CD4-positive, CD25-positive, alpha-beta regulatory T cell (primary cell): ENCODE measurements around the gene SHC1. TPM values are rescaled to one million over a fixed set of nuclear protein-coding genes. Genes with fewer than 3 reads are reported as not detected.

Experiments
- ATAC-seq, 2 donors: fragments of 150-1000 bp; cut with Tn5 transposase; one replicate each; pipeline ENCODE4 v1.10.0; 2021; ENCODE audit warnings: low read depth in 2 of 2, moderate number of reproducible peaks in 2 of 2, moderate library complexity in 1 of 2
- DNase-seq, 3 donors: peaks; one replicate each; pipeline versions ENCODE4 v3.0.0 to v3.0.0-alpha.2; 2012 to 2022; ENCODE audit warnings: mixed read lengths in 1 of 3
- H3K27ac ChIP-seq: one replicate; pipeline ENCODE4 v1.7.0; 2013; ENCODE audit warnings: mild to moderate bottlenecking, low read length; ENCODE audit not compliant: insufficient read depth, poor library complexity, severe bottlenecking
- H3K27me3 ChIP-seq: one replicate; pipeline ENCODE4 v1.7.0; 2013; ENCODE audit warnings: low read length; ENCODE audit not compliant: control insufficient read depth, insufficient read depth
- H3K36me3 ChIP-seq: one replicate; pipeline ENCODE4 v1.7.0; 2013; ENCODE audit warnings: mild to moderate bottlenecking, low read length, moderate library complexity; ENCODE audit not compliant: control insufficient read depth, insufficient read depth
- H3K4me1 ChIP-seq: 2 replicates; pipeline ENCODE4 v1.7.0; 2013; ENCODE audit warnings: mild to moderate bottlenecking, low read length; ENCODE audit not compliant: insufficient read depth, control insufficient read depth, poor library complexity, severe bottlenecking
- H3K4me3 ChIP-seq: one replicate; pipeline ENCODE4 v1.7.0; 2013; ENCODE audit warnings: low read depth, mild to moderate bottlenecking, low read length, moderate library complexity
- H3K9me3 ChIP-seq, 2 experiments: 1 replicate in 1 of 2; 2 replicates in 1 of 2; pipeline ENCODE4 v1.7.0; 2013; ENCODE audit warnings: low read length in 2 of 2, mild to moderate bottlenecking in 1 of 2, moderate library complexity in 1 of 2; ENCODE audit not compliant: control insufficient read depth in 2 of 2
- H3K27ac Mint-ChIP-seq, 3 donors: one replicate each; pipeline ENCODE4 v1.8.0; 2020 to 2022; ENCODE audit warnings: mild to moderate bottlenecking in 3 of 3, mixed read lengths in 3 of 3, moderate library complexity in 2 of 3
- H3K27me3 Mint-ChIP-seq: one replicate; pipeline ENCODE4 v1.8.0; 2022; ENCODE audit warnings: mild to moderate bottlenecking, mixed read lengths
- H3K36me3 Mint-ChIP-seq: one replicate; pipeline ENCODE4 v1.8.0; 2020; ENCODE audit warnings: mixed read lengths
- H3K4me1 Mint-ChIP-seq, 4 donors: one replicate each; pipeline ENCODE4 v1.8.0; 2020 to 2022; ENCODE audit warnings: mixed read lengths in 4 of 4, mild to moderate bottlenecking in 1 of 4
- H3K4me3 Mint-ChIP-seq, 4 donors: one replicate each; pipeline ENCODE4 v1.8.0; 2020 to 2022; ENCODE audit warnings: mild to moderate bottlenecking in 4 of 4, mixed read lengths in 4 of 4, moderate library complexity in 3 of 4
- H3K9me3 Mint-ChIP-seq, 7 donors: one replicate each; pipeline ENCODE4 v1.8.0; 2020 to 2022; ENCODE audit warnings: mixed read lengths in 7 of 7, mild to moderate bottlenecking in 3 of 7, moderate library complexity in 2 of 7
- polyA plus RNA-seq, 4 donors: library from polyadenylated mRNA; unstranded; fragments of 300-500 nt; fragmentation: Illumina TruSeq; gene quantifications; one replicate each; pipeline ENCODE4 v1.2.3, GENCODE V29; 2021
- total RNA-seq: library from RNA; stranded (reverse); gene quantifications from one replicate; pipeline ENCODE4 v1.2.3, GENCODE V29; 2022

Gene SHC1
- total and polyA plus RNA-seq, 5 donors from 2014 or later, result 27.0 to 71.3 (median 31.6) TPM

GRCh38 chr1:155005076-155006011 is 34.8 kb upstream of the SHC1 start:
- Mint-ChIP-seq H3K4me1 (peaks cover 11 to 59% (median 30%) of the 10 kb centered on the region in 4 donors), H3K4me3 (peak overlapping the region; percentile 91 to 99 (median 99)), H3K9me3 (no peaks in the 10 kb centered on the region), H3K36me3 (peaks cover 5% of the 10 kb centered on the region), H3K27ac (peak overlapping the region; percentile 83 to 97 (median 91)), H3K27me3 (no peaks in the 10 kb centered on the region)
- no peak for ATAC-seq
- no peaks in the 10 kb centered on the region for H3K36me3 ChIP-seq
- H3K27ac ChIP-seq, result peak overlapping the region; percentile 84
- H3K9me3 ChIP-seq, result no peaks in the 10 kb centered on the region
- peak overlapping the region; percentile 53 for H3K4me3 ChIP-seq
- no peaks in the 10 kb centered on the region for H3K27me3 ChIP-seq
- peaks cover 85% of the 10 kb centered on the region for H3K4me1 ChIP-seq
- peak; percentile 37 to 71 (median 41) for DNase-seq

GRCh38 chr1:155004352-155005075 is 34.0 kb upstream of the SHC1 start:
- Histone ChIP-seq H3K4me3 (peak overlapping the region; percentile 81), H3K9me3 (no peaks in the 10 kb centered on the region), H3K36me3 (no peaks in the 10 kb centered on the region), H3K27me3 (no peaks in the 10 kb centered on the region), H3K4me1 (peaks cover 85% of the 10 kb centered on the region), H3K27ac (peak overlapping the region; percentile 84)
- Mint-ChIP-seq H3K36me3 (no peaks in the 10 kb centered on the region), H3K4me3 (peak overlapping the region; percentile 95 to 99 (median 99)), H3K4me1 (peaks cover 11 to 58% (median 27%) of the 10 kb centered on the region in 4 donors), H3K9me3 (peaks cover 0 to 2% (median 0%) of the 10 kb centered on the region in 7 donors), H3K27ac (peak overlapping the region; percentile 79 to 93 (median 92)), H3K27me3 (no peaks in the 10 kb centered on the region)
- ATAC-seq (no peak), DNase-seq (no peak)

GRCh38 chr1:155003766-155004351 is 33.3 kb upstream of the SHC1 start:
- Mint-ChIP-seq H3K4me1 (peaks cover 11 to 59% (median 32%) of the 10 kb centered on the region in 4 donors), H3K9me3 (peaks cover 0 to 2% (median 0%) of the 10 kb centered on the region in 7 donors), H3K27ac (peak overlapping the region; percentile 92 to 97 (median 96)), H3K27me3 (no peaks in the 10 kb centered on the region), H3K36me3 (no peaks in the 10 kb centered on the region), H3K4me3 (peak overlapping the region; percentile 99)
- Histone ChIP-seq H3K9me3 (no peaks in the 10 kb centered on the region), H3K4me1 (peaks cover 85% of the 10 kb centered on the region), H3K27me3 (no peaks in the 10 kb centered on the region), H3K36me3 (no peaks in the 10 kb centered on the region), H3K4me3 (peak overlapping the region; percentile 92), H3K27ac (peak overlapping the region; percentile 84)
- DNase-seq (peak in 1 of 3 donors; percentile 53), ATAC-seq (no peak)

- Histone ChIP-seq H3K4me1 (peaks cover 83% of the 10 kb centered on the region), H3K27ac (peak overlapping the region; percentile 84), H3K4me3 (peak overlapping the region; percentile 92), H3K27me3 (no peaks in the 10 kb centered on the region), H3K36me3 (no peaks in the 10 kb centered on the region), H3K9me3 (no peaks in the 10 kb centered on the region)
- H3K4me3 Mint-ChIP-seq, result peak overlapping the region; percentile 99
- H3K27me3 Mint-ChIP-seq, result no peaks in the 10 kb centered on the region
- H3K9me3 Mint-ChIP-seq, result peaks cover 0 to 2% (median 0%) of the 10 kb centered on the region in 7 donors
- ATAC-seq (no peak), DNase-seq (peak in 1 of 3 donors; percentile 21)
- H3K36me3 Mint-ChIP-seq, result no peaks in the 10 kb centered on the region
- H3K4me1 Mint-ChIP-seq, result peaks cover 11 to 59% (median 36%) of the 10 kb centered on the region in 4 donors
- H3K27ac Mint-ChIP-seq, result peak overlapping the region; percentile 92 to 97 (median 96)
Measured at GRCh38 chr1:155003227-155003765, 32.7 kb upstream of the SHC1 start.

- Mint-ChIP-seq H3K4me1 (peaks cover 11 to 59% (median 37%) of the 10 kb centered on the region in 4 donors), H3K9me3 (peaks cover 0 to 2% (median 0%) of the 10 kb centered on the region in 7 donors), H3K36me3 (no peaks in the 10 kb centered on the region), H3K27ac (peak within 1 kb of the TSS; percentile 92 to 97 (median 96)), H3K4me3 (peak within 1 kb of the TSS; percentile 99), H3K27me3 (no peaks in the 10 kb centered on the region)
- H3K4me1 ChIP-seq, result peaks cover 76% of the 10 kb centered on the region
- no peaks in the 10 kb centered on the region for H3K27me3 ChIP-seq
- H3K36me3 ChIP-seq, result no peaks in the 10 kb centered on the region
- ATAC-seq, result peak; percentile 0 to 1
- H3K4me3 ChIP-seq, result peak within 1 kb of the TSS; percentile 92
- no peaks in the 10 kb centered on the region for H3K9me3 ChIP-seq
- peak in 1 of 3 donors; percentile 29 for DNase-seq
- H3K27ac ChIP-seq, result peak within 1 kb of the TSS; percentile 96
Measured at GRCh38 chr1:155002464-155003226, 32.1 kb upstream of the SHC1 start, which contains the start of gene ZBTB7B. ZBTB7B (plus strand) TSS chr1:155002802; CDS start chr1:155014661, 11,859 bp downstream.

GRCh38 chr1:155001675-155002463 is 31.3 kb upstream of the SHC1 start:
- peaks cover 9 to 59% (median 36%) of the 10 kb centered on the region in 4 donors for H3K4me1 Mint-ChIP-seq
- DNase-seq, result peak; percentile 96 to 99 (median 97)
- H3K27ac ChIP-seq, result peak overlapping the region; percentile 96
- H3K9me3 ChIP-seq, result no peaks in the 10 kb centered on the region
- peak; percentile 83 to 84 for ATAC-seq
- no peaks in the 10 kb centered on the region for H3K27me3 ChIP-seq
- H3K36me3 ChIP-seq, result no peaks in the 10 kb centered on the region
- H3K4me3 ChIP-seq, result peak overlapping the region; percentile 77
- peaks cover 0 to 2% (median 0%) of the 10 kb centered on the region in 7 donors for H3K9me3 Mint-ChIP-seq
- H3K4me3 Mint-ChIP-seq, result peak overlapping the region; percentile 92 to 99 (median 96)
- peak overlapping the region; percentile 91 to 95 (median 92) for H3K27ac Mint-ChIP-seq
- H3K36me3 Mint-ChIP-seq, result no peaks in the 10 kb centered on the region
- peaks cover 68% of the 10 kb centered on the region for H3K4me1 ChIP-seq
- H3K27me3 Mint-ChIP-seq, result no peaks in the 10 kb centered on the region
